OCI-LY7 (cell line): ENCODE data around the gene ITIH3. TPM values are rescaled to one million over a fixed set of nuclear protein-coding genes. Genes with fewer than 3 reads are reported as not detected.

Experiments
- BruUV-seq: library from RNA; stranded (reverse); fragments of 400-500 nt; replicated peaks from 2 replicates; lab custom pipeline; 2021; lab: Mats Ljungman, UMichigan
- CTCF ChIA-PET: fragments of 300-600 bp; sonication (Branson Sonifier 250); formaldehyde crosslinking; loops from one replicate; lab custom pipeline; 2022; ENCODE audit warnings: antibody characterized with exemption; ENCODE audit not compliant: unreplicated experiment; lab: Charles Lee
- POLR2A ChIA-PET: fragments of 300-600 bp; sonication (Branson Sonifier 250); formaldehyde crosslinking; loops from one replicate; lab custom pipeline; 2022; ENCODE audit warnings: antibody characterized with exemption; lab: Charles Lee
- DNase-seq: peaks from one replicate; pipeline ENCODE4 v3.0.0-alpha.2; 2015; ENCODE audit warnings: low spot score
- H2AFZ ChIP-seq: fragments of 200-600 bp; sonication (generic), shearing (Covaris generic); 2 replicates; pipeline ENCODE4 v1.6.1; 2014; ENCODE audit warnings: mild to moderate bottlenecking, antibody characterized with exemption, low read length, moderate library complexity
- H3K27ac ChIP-seq: fragments of 200-600 bp; sonication (generic); 2 replicates; pipeline ENCODE4 v1.5.1; 2014; ENCODE audit warnings: mixed run types, low read depth, mild to moderate bottlenecking, moderate library complexity, low read length, inconsistent platforms; ENCODE audit not compliant: poor library complexity, severe bottlenecking
- H3K36me3 ChIP-seq: fragments of 200-600 bp; sonication (generic); 2 replicates; pipeline ENCODE4 v1.6.1; 2014; ENCODE audit warnings: mild to moderate bottlenecking, antibody characterized with exemption, low read length, moderate library complexity, mixed read lengths; ENCODE audit not compliant: insufficient read depth
- H3K4me1 ChIP-seq: fragments of 200-600 bp; sonication (generic); 2 replicates; pipeline ENCODE4 v1.5.1; 2014; ENCODE audit warnings: mild to moderate bottlenecking, low read length; ENCODE audit not compliant: insufficient read depth, poor library complexity, severe bottlenecking
- H3K4me2 ChIP-seq: fragments of 200-600 bp; sonication (generic); 2 replicates; pipeline ENCODE4 v1.6.1; 2014; ENCODE audit warnings: mild to moderate bottlenecking, low read length
- H3K4me3 ChIP-seq: fragments of 200-600 bp; sonication (generic); 2 replicates; pipeline ENCODE4 v1.5.1; 2014; ENCODE audit warnings: mild to moderate bottlenecking, low read depth, low read length; ENCODE audit not compliant: poor library complexity, severe bottlenecking
- H3K79me2 ChIP-seq: fragments of 200-600 bp; sonication (generic); 2 replicates; pipeline ENCODE4 v1.6.1; 2016; ENCODE audit warnings: low read depth, mild to moderate bottlenecking, low read length, moderate library complexity, mixed read lengths; ENCODE audit not compliant: insufficient read depth
- H3K9me2 ChIP-seq: fragments of 200-600 bp; sonication (generic); 2 replicates; pipeline ENCODE4 v1.6.1; 2016; ENCODE audit warnings: mild to moderate bottlenecking, low read length, mixed read lengths; ENCODE audit not compliant: insufficient read depth
- H3K9me3 ChIP-seq: fragments of 200-600 bp; sonication (generic); 2 replicates; pipeline ENCODE4 v1.6.1; 2014; ENCODE audit warnings: mild to moderate bottlenecking, mixed run types, low read length, mixed read lengths
- H4K20me1 ChIP-seq: fragments of 200-600 bp; sonication (generic); 2 replicates; pipeline ENCODE4 v1.6.1; 2014; ENCODE audit warnings: mild to moderate bottlenecking, antibody characterized with exemption, low read length, moderate library complexity, mixed read lengths; ENCODE audit not compliant: insufficient read depth
- EZH2phosphoT487 ChIP-seq: fragments of 200-600 bp; sonication (generic); IDR thresholded peaks from 2 replicates; pipeline ENCODE4 v1.6.1; 2018; ENCODE audit warnings: low read depth, borderline replicate concordance, mild to moderate bottlenecking, mixed run types, antibody characterized with exemption, low read length, moderate library complexity, mixed read lengths
- intact Hi-C: fragments of 100-400 bp; cut with micrococcal nuclease; formaldehyde crosslinking; loops from one replicate; pipeline ENCODE4 v1.10.0; 2022; ENCODE audit not compliant: unreplicated experiment
- total RNA-seq, 2 experiments: library from RNA; depleted of rRNA in 1 of 2; stranded (reverse); fragments of >200 nt in 1 of 2; shearing (Covaris generic) in 1 of 2; gene quantifications; 2 replicates each; pipeline ENCODE4 v1.2.3, GENCODE V29; 2014 to 2022
- TF ChIP-seq, protein P1 (sequence below): fragments of 200-600 bp; sonication (generic); conservative IDR thresholded peaks from 2 replicates; pipeline ENCODE4 v1.5.1; 2014; ENCODE audit warnings: mild to moderate bottlenecking, antibody characterized with exemption, low read length, moderate library complexity, mixed read lengths

The ITIH3 gene
- total RNA-seq, 2 experiments from 2014 or later = not detected

DNA sequence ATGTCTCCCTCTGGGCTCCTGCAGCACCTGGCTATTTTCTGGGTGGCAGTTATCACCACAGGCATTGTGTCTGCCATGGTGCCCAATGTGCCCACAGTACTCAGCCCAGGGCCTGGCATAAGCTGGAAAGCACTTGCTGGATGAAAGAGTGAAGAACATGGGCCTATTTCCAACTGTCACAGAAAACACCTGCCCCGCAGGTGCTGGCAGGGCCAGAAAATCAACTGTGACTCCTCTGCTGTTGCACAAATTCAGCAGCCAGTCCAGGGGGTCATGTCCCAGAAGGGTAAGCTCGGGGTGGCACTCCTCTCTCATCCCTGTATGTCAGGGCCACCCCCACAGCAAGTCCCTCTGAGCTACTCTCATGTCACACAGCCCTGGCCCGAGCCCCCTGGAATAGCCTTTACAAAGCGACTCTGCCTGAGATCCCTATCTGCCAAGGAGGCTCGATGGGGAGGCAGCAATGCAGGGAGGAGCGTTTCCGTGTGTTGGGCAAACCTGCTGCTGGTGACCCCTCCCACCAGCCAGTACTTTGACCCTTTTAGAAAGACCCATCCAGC lies 16.9 kb downstream of the ITIH3 start:
- Histone ChIP-seq H3K4me3 (no peak overlapping the region), H3K36me3 (no peaks in the 10 kb centered on the region), H3K9me2 (no peaks in the 10 kb centered on the region), H2AFZ (no peak overlapping the region), H3K4me1 (no peaks in the 10 kb centered on the region), H3K9me3 (no peaks in the 10 kb centered on the region), H3K4me2 (no peak overlapping the region), H3K79me2 (no peaks in the 10 kb centered on the region), H3K27ac (no peak overlapping the region), H4K20me1 (no peaks in the 10 kb centered on the region)
- ChIA-PET CTCF (interaction anchor here (1.0 kb wide), 1 partner anchor 13 kb away, joined by 3 read pairs; no protein-coding TSS in a partner anchor), POLR2A (interaction anchor here (0.6 kb wide), 1 partner anchor 875 kb away, joined by 3 read pairs; no protein-coding TSS in a partner anchor)
- TF ChIP-seq, protein P1, sequence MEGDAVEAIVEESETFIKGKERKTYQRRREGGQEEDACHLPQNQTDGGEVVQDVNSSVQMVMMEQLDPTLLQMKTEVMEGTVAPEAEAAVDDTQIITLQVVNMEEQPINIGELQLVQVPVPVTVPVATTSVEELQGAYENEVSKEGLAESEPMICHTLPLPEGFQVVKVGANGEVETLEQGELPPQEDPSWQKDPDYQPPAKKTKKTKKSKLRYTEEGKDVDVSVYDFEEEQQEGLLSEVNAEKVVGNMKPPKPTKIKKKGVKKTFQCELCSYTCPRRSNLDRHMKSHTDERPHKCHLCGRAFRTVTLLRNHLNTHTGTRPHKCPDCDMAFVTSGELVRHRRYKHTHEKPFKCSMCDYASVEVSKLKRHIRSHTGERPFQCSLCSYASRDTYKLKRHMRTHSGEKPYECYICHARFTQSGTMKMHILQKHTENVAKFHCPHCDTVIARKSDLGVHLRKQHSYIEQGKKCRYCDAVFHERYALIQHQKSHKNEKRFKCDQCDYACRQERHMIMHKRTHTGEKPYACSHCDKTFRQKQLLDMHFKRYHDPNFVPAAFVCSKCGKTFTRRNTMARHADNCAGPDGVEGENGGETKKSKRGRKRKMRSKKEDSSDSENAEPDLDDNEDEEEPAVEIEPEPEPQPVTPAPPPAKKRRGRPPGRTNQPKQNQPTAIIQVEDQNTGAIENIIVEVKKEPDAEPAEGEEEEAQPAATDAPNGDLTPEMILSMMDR = no peak
- TF ChIP-seq EZH2phosphoT487 = no peak
- DNase-seq = no peak
- no TSS peak for BruUV-seq
- intact Hi-C loops = no loop called here

DNA sequence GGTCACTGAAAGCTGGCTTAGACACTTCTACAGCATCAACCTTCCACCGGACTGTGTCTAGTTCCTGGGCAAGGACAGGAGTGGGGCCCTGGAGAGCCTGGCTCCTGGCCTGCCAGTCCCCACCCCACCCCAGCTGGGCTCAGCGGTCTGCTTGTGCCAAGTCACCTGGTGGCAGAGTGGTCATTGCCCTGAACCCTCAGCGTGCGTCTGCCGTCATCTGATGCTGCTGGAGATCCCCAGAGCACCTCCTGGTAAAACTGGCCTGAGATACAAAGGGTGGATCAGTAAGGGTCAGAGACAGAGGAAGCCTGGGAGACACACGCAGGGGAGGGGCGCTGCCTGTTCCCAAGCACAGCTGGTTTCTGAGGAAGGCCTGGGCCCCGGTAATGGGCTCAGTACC lies 19.2 kb downstream of the ITIH3 start:
- TF ChIP-seq EZH2phosphoT487 = no peak
- TF ChIP-seq, protein P1 = no peak
- Histone ChIP-seq H3K4me2 (no peak overlapping the region), H4K20me1 (no peaks in the 10 kb centered on the region), H3K36me3 (no peaks in the 10 kb centered on the region), H3K9me2 (no peaks in the 10 kb centered on the region), H2AFZ (no peak overlapping the region), H3K79me2 (no peaks in the 10 kb centered on the region), H3K4me1 (no peaks in the 10 kb centered on the region), H3K4me3 (no peak overlapping the region), H3K27ac (no peak overlapping the region), H3K9me3 (no peaks in the 10 kb centered on the region)
- DNase-seq = no peak
- BruUV-seq = no TSS peak
- intact Hi-C loops = no loop called here
- ChIA-PET CTCF (no interaction called here), POLR2A (no interaction called here)

DNA sequence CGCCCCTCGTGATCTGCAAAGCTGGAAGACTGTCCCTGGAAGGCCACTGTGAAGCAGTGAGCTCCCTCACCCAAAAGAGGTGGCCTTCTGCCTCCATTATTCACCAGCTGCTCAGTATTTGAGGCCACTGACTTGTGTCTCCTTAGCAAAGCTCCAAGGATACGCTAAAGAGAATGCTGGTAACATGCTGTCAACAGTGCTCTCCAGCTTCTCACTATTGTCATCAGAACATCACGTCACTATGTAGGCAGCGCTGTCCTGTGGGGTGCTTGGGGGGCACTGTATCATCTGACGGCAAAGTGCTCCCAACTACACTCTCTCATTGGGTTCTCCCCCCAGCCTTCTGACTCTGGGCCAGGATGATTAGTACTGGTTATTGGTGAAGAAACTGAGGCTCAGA lies 21.6 kb downstream of the ITIH3 start:
- H3K4me1 ChIP-seq = no peaks in the 10 kb centered on the region
- H3K36me3 ChIP-seq = no peaks in the 10 kb centered on the region
- no peaks in the 10 kb centered on the region for H4K20me1 ChIP-seq
- no peak overlapping the region for H3K4me2 ChIP-seq
- no peaks in the 10 kb centered on the region for H3K79me2 ChIP-seq
- H3K9me3 ChIP-seq = no peaks in the 10 kb centered on the region
- intact Hi-C loops = no loop called here
- H3K27ac ChIP-seq = no peak overlapping the region
- ChIA-PET CTCF (interaction anchor here (0.6 to 1.0 kb wide), 2 partner anchors 23 to 192 kb away, joined by 3 read pairs; no protein-coding TSS in a partner anchor), POLR2A (interaction anchor here (0.9 kb wide), 1 partner anchor 114 kb away, joined by 4 read pairs; no protein-coding TSS in a partner anchor)
- TF ChIP-seq, protein P1 = no peak
- BruUV-seq = no TSS peak
- no peak overlapping the region for H3K4me3 ChIP-seq
- no peaks in the 10 kb centered on the region for H3K9me2 ChIP-seq
- no peak overlapping the region for H2AFZ ChIP-seq
- no peak for DNase-seq
